Keratinocyte (primary cell): ENCODE results near the gene ZDHHC7. TPM values are rescaled to one million over a fixed set of nuclear protein-coding genes. Genes with fewer than 3 reads are reported as not detected.

Experiments used
- DNase-seq: peaks from one replicate; pipeline ENCODE4 v3.0.0-alpha.2; 2011; ENCODE audit warnings: low read depth, missing footprints, low spot score
- FAIRE-seq: peaks from 2 replicates; lab custom pipeline; 2011; peaks lifted over from hg19 to GRCh38; lab: Jason Lieb, UNC
- H2AFZ ChIP-seq: 2 replicates; pipeline ENCODE4 v1.6.0; 2012; ENCODE audit warnings: low read length, control low read depth, inconsistent platforms; ENCODE audit not compliant: control insufficient read depth
- H3K27ac ChIP-seq: 2 replicates; pipeline ENCODE4 v1.5.1; 2011; ENCODE audit warnings: low read length; ENCODE audit not compliant: control insufficient read depth, insufficient read depth
- H3K27me3 ChIP-seq: 3 replicates; pipeline ENCODE4 v1.6.0; 2011; ENCODE audit warnings: low read length; ENCODE audit not compliant: control insufficient read depth, insufficient read depth; ENCODE audit errors: extremely low read depth
- H3K36me3 ChIP-seq, 2 experiments: 2 replicates in 1 of 2; 3 replicates in 1 of 2; pipeline ENCODE4 v1.5.1; 2011; ENCODE audit warnings: low read length in 2 of 2, mild to moderate bottlenecking in 1 of 2; ENCODE audit not compliant: control insufficient read depth in 2 of 2, insufficient read depth in 2 of 2; ENCODE audit errors: extremely low read depth in 1 of 2
- H3K4me1 ChIP-seq: 3 replicates; pipeline ENCODE4 v1.5.1; 2011; ENCODE audit warnings: low read length; ENCODE audit not compliant: control insufficient read depth, insufficient read depth; ENCODE audit errors: extremely low read depth
- H3K4me2 ChIP-seq: 3 replicates; pipeline ENCODE4 v1.6.0; 2011; ENCODE audit warnings: low read depth, low read length; ENCODE audit not compliant: control insufficient read depth, insufficient read depth; ENCODE audit errors: extremely low read depth
- H3K4me3 ChIP-seq, 3 experiments: fragments of 200-600 bp in 1 of 3; sonication (generic) in 1 of 3; 2 replicates in 2 of 3; 3 replicates in 1 of 3; pipeline ENCODE4 v1.5.1; 2011 to 2016; ENCODE audit warnings: low read length in 3 of 3, mild to moderate bottlenecking in 3 of 3, control low read depth in 2 of 3, inconsistent platforms in 1 of 3, low read depth in 1 of 3, mixed read lengths in 1 of 3, mixed run types in 1 of 3, moderate library complexity in 1 of 3; ENCODE audit not compliant: control insufficient read depth in 2 of 3, insufficient read depth in 2 of 3; ENCODE audit errors: extremely low read depth in 1 of 3
- H3K79me2 ChIP-seq: 2 replicates; pipeline ENCODE4 v1.6.0; 2012; ENCODE audit warnings: low read length; ENCODE audit not compliant: control insufficient read depth, insufficient read depth
- H3K9ac ChIP-seq: 3 replicates; pipeline ENCODE4 v1.6.0; 2011; ENCODE audit warnings: low read length; ENCODE audit not compliant: control insufficient read depth, insufficient read depth; ENCODE audit errors: extremely low read depth
- H3K9me1 ChIP-seq: 3 replicates; pipeline ENCODE4 v1.6.0; 2011; ENCODE audit warnings: low read length; ENCODE audit not compliant: control insufficient read depth, insufficient read depth; ENCODE audit errors: extremely low read depth
- H3K9me3 ChIP-seq: 2 replicates; pipeline ENCODE4 v1.5.1; 2012; ENCODE audit warnings: low read depth, low read length; ENCODE audit not compliant: control insufficient read depth
- H4K20me1 ChIP-seq: 3 replicates; pipeline ENCODE4 v1.6.0; 2011; ENCODE audit warnings: low read length; ENCODE audit not compliant: control insufficient read depth, insufficient read depth; ENCODE audit errors: extremely low read depth
- EZH2 ChIP-seq: IDR thresholded peaks from one replicate; pipeline ENCODE4 v1.6.1; 2012; ENCODE audit warnings: inconsistent platforms, mild to moderate bottlenecking, low read length, moderate library complexity
- dilution Hi-C: fragments of 300-500 bp; cut with MboI; formaldehyde crosslinking; loops from one replicate; pipeline ENCODE4 v1.7.0; 2020; ENCODE audit warnings: low sequenced_read_pairs; ENCODE audit not compliant: extremely low pct_ligation_motif_present
- polyA plus RNA-seq, 5 experiments: library from polyadenylated mRNA; depleted of rRNA in 3 of 5; stranded (reverse) in 3 of 5; stranded (forward) in 1 of 5; unstranded in 1 of 5; fragments of >200 nt; gene quantifications; 1 replicate in 1 of 5; 2 replicates in 3 of 5; 3 replicates in 1 of 5; pipeline versions ENCODE4 v1.2.1 to v1.2.3, GENCODE V29; 2011 to 2012; ENCODE audit warnings: missing spikeins in 2 of 5, low read depth in 1 of 5, low replicate concordance in 1 of 5
- TF ChIP-seq, protein P1 (sequence below), 3 experiments: IDR thresholded peaks in 1 of 3; conservative IDR thresholded peaks in 1 of 3; optimal IDR thresholded peaks in 1 of 3; 2 replicates in 2 of 3; 3 replicates in 1 of 3; pipeline versions ENCODE3 to v1.5.1; 2011; ENCODE audit warnings: low read length in 3 of 3, mild to moderate bottlenecking in 3 of 3, moderate library complexity in 2 of 3, control low read depth in 1 of 3, inconsistent platforms in 1 of 3; ENCODE audit not compliant: insufficient read depth in 2 of 3; ENCODE audit errors: extremely low read depth in 1 of 3

ZDHHC7 gene
- polyA plus RNA-seq, 1 donor (not counting 4 experiments of a cell fraction or from before 2014, with no cell fraction given), result 37.8 TPM

GRCh38 chr16:84929421-84930297, 81.7 kb downstream of the ZDHHC7 start:
- Histone ChIP-seq H3K9ac (no peak overlapping the region), H3K36me3 (no peaks in the 10 kb centered on the region), H4K20me1 (no peaks in the 10 kb centered on the region), H3K4me3 (no peak overlapping the region), H3K79me2 (no peaks in the 10 kb centered on the region), H3K9me3 (no peaks in the 10 kb centered on the region), H3K27me3 (peaks cover 7% of the 10 kb centered on the region), H3K4me2 (no peak overlapping the region), H2AFZ (no peak overlapping the region), H3K27ac (no peak overlapping the region), H3K4me1 (no peaks in the 10 kb centered on the region), H3K9me1 (no peaks in the 10 kb centered on the region)
- dilution Hi-C loops, result no loop called here
- FAIRE-seq (no peak), DNase-seq (no peak)
- no peak for TF ChIP-seq EZH2
- TF ChIP-seq, protein P1, sequence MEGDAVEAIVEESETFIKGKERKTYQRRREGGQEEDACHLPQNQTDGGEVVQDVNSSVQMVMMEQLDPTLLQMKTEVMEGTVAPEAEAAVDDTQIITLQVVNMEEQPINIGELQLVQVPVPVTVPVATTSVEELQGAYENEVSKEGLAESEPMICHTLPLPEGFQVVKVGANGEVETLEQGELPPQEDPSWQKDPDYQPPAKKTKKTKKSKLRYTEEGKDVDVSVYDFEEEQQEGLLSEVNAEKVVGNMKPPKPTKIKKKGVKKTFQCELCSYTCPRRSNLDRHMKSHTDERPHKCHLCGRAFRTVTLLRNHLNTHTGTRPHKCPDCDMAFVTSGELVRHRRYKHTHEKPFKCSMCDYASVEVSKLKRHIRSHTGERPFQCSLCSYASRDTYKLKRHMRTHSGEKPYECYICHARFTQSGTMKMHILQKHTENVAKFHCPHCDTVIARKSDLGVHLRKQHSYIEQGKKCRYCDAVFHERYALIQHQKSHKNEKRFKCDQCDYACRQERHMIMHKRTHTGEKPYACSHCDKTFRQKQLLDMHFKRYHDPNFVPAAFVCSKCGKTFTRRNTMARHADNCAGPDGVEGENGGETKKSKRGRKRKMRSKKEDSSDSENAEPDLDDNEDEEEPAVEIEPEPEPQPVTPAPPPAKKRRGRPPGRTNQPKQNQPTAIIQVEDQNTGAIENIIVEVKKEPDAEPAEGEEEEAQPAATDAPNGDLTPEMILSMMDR (optimal IDR thresholded peaks at IDR 0.05 in 1 of 3, IDR thresholded peaks at IDR 0.05 in 1 of 3, conservative IDR thresholded peaks at IDR 0.05 in 1 of 3; ENCODE audit: extremely low read depth in 1 of 3, insufficient read depth in 2 of 3, low read length in 3 of 3), result no peak

DNA sequence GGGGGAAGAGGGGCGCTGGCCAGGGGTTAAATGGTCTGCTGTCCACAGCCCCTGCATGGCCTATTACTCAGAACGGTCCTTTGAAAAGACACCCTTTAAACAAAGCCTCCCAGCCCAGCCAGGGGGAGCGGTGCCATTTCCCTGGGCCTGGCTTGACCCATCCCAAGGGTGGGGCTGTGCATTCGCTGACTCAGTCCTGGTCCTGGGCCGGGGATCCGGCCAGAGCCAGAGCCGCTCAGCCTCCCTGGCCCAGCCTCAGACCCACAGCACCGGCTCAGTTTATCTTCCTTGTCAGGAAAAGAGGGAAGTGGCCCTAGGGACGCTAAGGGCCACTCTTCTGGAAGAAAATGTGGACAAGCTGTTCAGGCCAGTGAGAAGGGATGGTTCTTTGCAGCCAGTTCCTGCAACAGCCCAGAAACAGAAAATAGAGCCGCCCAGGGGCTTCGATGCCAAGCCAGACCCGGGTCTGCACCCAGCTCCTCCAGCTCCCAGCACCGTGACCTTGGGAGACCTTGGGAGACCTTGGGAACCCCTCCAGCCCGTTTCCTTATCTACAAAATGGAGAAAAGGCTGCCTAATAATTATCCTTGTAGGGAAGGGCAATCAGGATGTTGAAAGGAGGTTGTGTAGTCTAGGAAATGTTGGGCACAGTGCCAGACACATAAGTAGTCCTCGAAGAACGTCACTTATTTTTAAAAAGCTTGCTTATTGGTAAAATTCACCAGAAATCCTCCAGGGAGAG, 82.5 kb downstream of the ZDHHC7 start:
- no peak for DNase-seq
- dilution Hi-C loops, result no loop called here
- H4K20me1 ChIP-seq, result no peaks in the 10 kb centered on the region
- no peak for FAIRE-seq
- H3K9ac ChIP-seq, result no peak overlapping the region
- no peaks in the 10 kb centered on the region for H3K4me1 ChIP-seq
- H3K4me3 ChIP-seq, result no peak overlapping the region
- peaks cover 7% of the 10 kb centered on the region for H3K27me3 ChIP-seq
- TF ChIP-seq EZH2, result no peak
- TF ChIP-seq, protein P1 (optimal IDR thresholded peaks at IDR 0.05 in 1 of 3, IDR thresholded peaks at IDR 0.05 in 1 of 3, conservative IDR thresholded peaks at IDR 0.05 in 1 of 3; ENCODE audit: extremely low read depth in 1 of 3, insufficient read depth in 2 of 3, low read length in 3 of 3), result no peak
- H3K9me1 ChIP-seq, result no peaks in the 10 kb centered on the region
- H3K36me3 ChIP-seq, result no peaks in the 10 kb centered on the region
- H3K4me2 ChIP-seq, result no peak overlapping the region
- H3K27ac ChIP-seq, result no peak overlapping the region
- no peaks in the 10 kb centered on the region for H3K79me2 ChIP-seq
- no peaks in the 10 kb centered on the region for H3K9me3 ChIP-seq
- H2AFZ ChIP-seq, result no peak overlapping the region
